ENCODE data around the gene PTGES3.
"Not testable (repeated sequence)": the region's sequence is repeated elsewhere in the genome, so short reads cannot be mapped to it uniquely, and the experiment has no call there.

Gene PTGES3

GRCh38 chr12:56688129-56688845 lies at the start of gene PTGES3:
PTGES3 (minus strand) TSS chr12:56688284; CDS start chr12:56687999, 285 bp downstream.
- peak; percentile 99 for DNase-seq (ENCODE audit: low read depth)

- DNase-seq (ENCODE audit: low read depth) = no peak
These were observed 40.2 kb upstream of the PTGES3 start for GRCh38 chr12:56728139-56728861.

- not testable (repeated sequence) for DNase-seq (ENCODE audit: low read depth)
These were observed 38.2 kb upstream of the PTGES3 start for GRCh38 chr12:56726196-56726675.

GRCh38 chr12:56725723-56726102 lies 37.6 kb upstream of the PTGES3 start:
- no peak for DNase-seq (ENCODE audit: low read depth)

- peak; percentile 100 for DNase-seq (ENCODE audit: low read depth)
These were observed 37.1 kb upstream of the PTGES3 start, which contains the start of gene NACA for GRCh38 chr12:56724972-56725722. NACA (minus strand) TSS chr12:56725299; CDS start chr12:56724521, 778 bp downstream.

GRCh38 chr12:56724701-56724971 lies 36.6 kb upstream of the PTGES3 start:
- DNase-seq (ENCODE audit: low read depth) = no peak

GRCh38 chr12:56723889-56724700 lies 36.0 kb upstream of the PTGES3 start:
- DNase-seq (ENCODE audit: low read depth) = peak; percentile 77

GRCh38 chr12:56723352-56723751 lies 35.3 kb upstream of the PTGES3 start:
- no peak for DNase-seq (ENCODE audit: low read depth)

GRCh38 chr12:56722832-56723231 lies 34.7 kb upstream of the PTGES3 start:
- DNase-seq (ENCODE audit: low read depth) = no peak

- DNase-seq (ENCODE audit: low read depth) = no peak
These were observed 33.6 kb upstream of the PTGES3 start for GRCh38 chr12:56721721-56722120.

- DNase-seq (ENCODE audit: low read depth) = no peak
These were observed 33.1 kb upstream of the PTGES3 start for GRCh38 chr12:56721216-56721615.

GRCh38 chr12:56720731-56721151 lies 32.7 kb upstream of the PTGES3 start:
- no peak for DNase-seq (ENCODE audit: low read depth)

- no peak for DNase-seq (ENCODE audit: low read depth)
These were observed 31.0 kb upstream of the PTGES3 start for GRCh38 chr12:56719056-56719455.

- DNase-seq (ENCODE audit: low read depth) = no peak
These were observed 30.6 kb upstream of the PTGES3 start for GRCh38 chr12:56718636-56719035.

GRCh38 chr12:56718149-56718548 lies 30.1 kb upstream of the PTGES3 start:
- no peak for DNase-seq (ENCODE audit: low read depth)

- no peak for DNase-seq (ENCODE audit: low read depth)
These were observed 29.1 kb upstream of the PTGES3 start for GRCh38 chr12:56716933-56717880.

GRCh38 chr12:56716458-56716857 lies 28.4 kb upstream of the PTGES3 start:
- DNase-seq (ENCODE audit: low read depth) = no peak

GRCh38 chr12:56715798-56716197 lies 27.7 kb upstream of the PTGES3 start:
- no peak for DNase-seq (ENCODE audit: low read depth)

GRCh38 chr12:56714431-56714929 lies 26.4 kb upstream of the PTGES3 start:
- DNase-seq (ENCODE audit: low read depth) = no peak

- no peak for DNase-seq (ENCODE audit: low read depth)
These were observed 25.3 kb upstream of the PTGES3 start for GRCh38 chr12:56713345-56713744.
